HepG2 (cell line): Measurements from ENCODE around the gene NCOR2. TPM values are rescaled to one million over a fixed set of nuclear protein-coding genes. Genes with fewer than 3 reads are reported as not detected.

Source experiments
- ATAC-seq: fragments of 200-7000 bp; cut with Tn5 transposase; 3 replicates; pipeline ENCODE4 v1.9.1; 2020; ENCODE audit warnings: mild to moderate bottlenecking, moderate library complexity
- BruUV-seq: library from RNA; stranded (reverse); fragments of 400-500 nt; replicated peaks from 2 replicates; lab custom pipeline; 2021; lab: Mats Ljungman, UMichigan
- CTCF ChIA-PET: fragments of 300-600 bp; formaldehyde crosslinking; extraction: SDS; loops from one replicate; lab custom pipeline; 2021; ENCODE audit warnings: low total read pairs, inconsistent platforms, low intra/inter-chr PET ratio; lab: Yijun Ruan, JAX
- POLR2A ChIA-PET: fragments of 350-600 bp; sonication (Branson Sonifier 250); formaldehyde crosslinking; loops from one replicate; lab custom pipeline; 2020; ENCODE audit warnings: antibody characterized with exemption, inconsistent platforms; lab: Yijun Ruan, JAX
- DNase-seq: peaks from one replicate; pipeline ENCODE4 v3.0.0-alpha.2; 2015; ENCODE audit warnings: low spot score
- FAIRE-seq: peaks from 3 replicates; lab custom pipeline; 2011; peaks lifted over from hg19 to GRCh38; lab: Jason Lieb, UNC
- H2AFZ ChIP-seq: one replicate; pipeline ENCODE4 v1.6.1; 2011; ENCODE audit warnings: low read length, inconsistent platforms
- H3K27ac ChIP-seq: fragments of 300-600 bp; 3 replicates; pipeline ENCODE4 v1.8.0; 2011; ENCODE audit warnings: mixed run types, mild to moderate bottlenecking, mixed read lengths, low read length, inconsistent platforms; ENCODE audit not compliant: insufficient read depth; ENCODE audit errors: extremely low read length
- H3K27me3 ChIP-seq, 2 experiments: fragments of 200-600 bp in 1 of 2; 2 replicates in 1 of 2; 3 replicates in 1 of 2; pipeline versions ENCODE4 v1.6.0 to v1.8.0; 2011; ENCODE audit warnings: low read length in 2 of 2, mild to moderate bottlenecking in 2 of 2, moderate library complexity in 2 of 2, inconsistent platforms in 1 of 2; ENCODE audit not compliant: insufficient read depth in 2 of 2, control insufficient read depth in 1 of 2
- H3K36me3 ChIP-seq, 2 experiments: fragments of 200-600 bp in 1 of 2; replicated peaks in 1 of 2; 2 replicates in 1 of 2; 3 replicates in 1 of 2; pipeline versions ENCODE4 v1.5.1 to v1.8.0; 2011; ENCODE audit warnings: low read length in 2 of 2, inconsistent platforms in 1 of 2; ENCODE audit not compliant: insufficient read depth in 2 of 2, control insufficient read depth in 1 of 2
- H3K4me1 ChIP-seq: 2 replicates; pipeline ENCODE4 v1.5.1; 2012; ENCODE audit warnings: low read length, inconsistent platforms; ENCODE audit not compliant: insufficient read depth
- H3K4me2 ChIP-seq: 2 replicates; pipeline ENCODE4 v1.6.0; 2011; ENCODE audit warnings: low read depth, low read length, inconsistent platforms
- H3K4me3 ChIP-seq, 3 experiments: fragments of 200-600 bp in 1 of 3; sonication (generic), shearing (Covaris generic) in 1 of 3; replicated peaks in 1 of 3; 2 replicates each; pipeline ENCODE4 v1.5.1; 2011 to 2016; ENCODE audit warnings: low read length in 3 of 3, inconsistent platforms in 2 of 3, low read depth in 2 of 3, mild to moderate bottlenecking in 2 of 3, control low read depth in 1 of 3, mixed read lengths in 1 of 3; ENCODE audit not compliant: insufficient read depth in 1 of 3
- H3K79me2 ChIP-seq: one replicate; pipeline ENCODE4 v1.6.1; 2011; ENCODE audit warnings: low read length, inconsistent platforms; ENCODE audit not compliant: insufficient read depth
- H3K9ac ChIP-seq: 2 replicates; pipeline ENCODE4 v1.6.0; 2011; ENCODE audit warnings: mild to moderate bottlenecking, low read depth, low read length, inconsistent platforms; ENCODE audit not compliant: insufficient read depth
- H3K9me3 ChIP-seq: 2 replicates; pipeline ENCODE4 v1.5.1; 2012; ENCODE audit warnings: mild to moderate bottlenecking, low read length
- H4K20me1 ChIP-seq: 2 replicates; pipeline ENCODE4 v1.6.0; 2011; ENCODE audit warnings: inconsistent platforms, mild to moderate bottlenecking, low read length, moderate library complexity; ENCODE audit not compliant: insufficient read depth
- CHD2 ChIP-seq: IDR thresholded peaks from 2 replicates; pipeline ENCODE4 v1.6.1; 2011; ENCODE audit warnings: low read depth, low read length, improper control_type of control experiment
- E2F1 ChIP-seq: sonication (generic); formaldehyde crosslinking; IDR thresholded peaks from 2 replicates; pipeline ENCODE4 v1.5.0; 2020; ENCODE audit warnings: missing genetic modification reagents
- E2F2 ChIP-seq: sonication (generic); formaldehyde crosslinking; IDR thresholded peaks from 2 replicates; pipeline ENCODE4 v1.4.0; 2020; ENCODE audit warnings: missing genetic modification reagents, borderline replicate concordance
- GTF3A ChIP-seq: sonication (generic); formaldehyde crosslinking; conservative IDR thresholded peaks from 2 replicates; pipeline ENCODE4 v1.4.0; 2020; ENCODE audit warnings: mild to moderate bottlenecking, missing genetic modification reagents
- KDM4B ChIP-seq: sonication (generic); formaldehyde crosslinking; IDR thresholded peaks from 2 replicates; pipeline ENCODE4 v1.4.0; 2020; ENCODE audit warnings: missing genetic modification reagents
- MAFF ChIP-seq: IDR thresholded peaks from 2 replicates; pipeline ENCODE4 v1.6.1; 2011; ENCODE audit warnings: low read depth, low read length, improper control_type of control experiment
- NPAS2 ChIP-seq: sonication (generic); formaldehyde crosslinking; IDR thresholded peaks from 2 replicates; pipeline ENCODE4 v1.8.0; 2022; ENCODE audit warnings: mild to moderate bottlenecking, missing genetic modification reagents, borderline replicate concordance
- RBM22 ChIP-seq: fragments of 200-400 bp; formaldehyde crosslinking; optimal IDR thresholded peaks from 2 replicates; pipeline ENCODE3; 2017; ENCODE audit warnings: mild to moderate bottlenecking, low read length, moderate library complexity
- SNAPC4 ChIP-seq: sonication (generic); formaldehyde crosslinking; IDR thresholded peaks from 2 replicates; pipeline ENCODE4 v1.4.0; 2020; ENCODE audit warnings: mild to moderate bottlenecking, missing genetic modification reagents
- TEAD2 ChIP-seq: sonication (generic); formaldehyde crosslinking; IDR thresholded peaks from 2 replicates; pipeline ENCODE4 v1.9.0; 2021; ENCODE audit warnings: missing genetic modification reagents
- ZNF138 ChIP-seq: sonication (generic); formaldehyde crosslinking; IDR thresholded peaks from 2 replicates; pipeline ENCODE4 v1.5.0; 2020; ENCODE audit warnings: mild to moderate bottlenecking, low read depth, missing genetic modification reagents
- ZNF253 ChIP-seq: sonication (generic); formaldehyde crosslinking; IDR thresholded peaks from 2 replicates; pipeline ENCODE4 v1.8.0; 2022; ENCODE audit warnings: mild to moderate bottlenecking, missing genetic modification reagents, borderline replicate concordance
- ZNF496 ChIP-seq: sonication (generic); formaldehyde crosslinking; IDR thresholded peaks from 2 replicates; pipeline ENCODE4 v1.8.1; 2023; ENCODE audit warnings: mild to moderate bottlenecking, moderate library complexity, missing genetic modification reagents; ENCODE audit not compliant: insufficient replicate concordance
- ZNF83 ChIP-seq: sonication (generic); formaldehyde crosslinking; IDR thresholded peaks from 2 replicates; pipeline ENCODE4 v1.4.0; 2020; ENCODE audit warnings: missing genetic modification reagents, mild to moderate bottlenecking, borderline replicate concordance
- ZNF839 ChIP-seq: sonication (generic); formaldehyde crosslinking; IDR thresholded peaks from 2 replicates; pipeline ENCODE4 v1.4.0; 2020; ENCODE audit warnings: missing genetic modification reagents, mild to moderate bottlenecking, borderline replicate concordance
- ZNF841 ChIP-seq: sonication (generic); formaldehyde crosslinking; IDR thresholded peaks from 2 replicates; pipeline ENCODE4 v1.8.1; 2023; ENCODE audit warnings: missing genetic modification reagents, borderline replicate concordance
- WGBS: methylation state at CpG from one replicate; pipeline ENCODE4 v1.1.6; 2017; ENCODE audit warnings: low lambda C conversion rate; 5-methylcytosine and 5-hydroxymethylcytosine counted together
- in situ Hi-C: cut with HindIII; loops from 2 replicates; pipeline ENCODE4 v1.10.0; 2017; ENCODE audit warnings: low pct_unique_long_range_greater_than_20kb; ENCODE audit not compliant: extremely low pct_ligation_motif_present
- intact Hi-C: fragments of 100-400 bp; cut with micrococcal nuclease; formaldehyde crosslinking; loops from one replicate; pipeline ENCODE4 v1.10.0; 2022; ENCODE audit not compliant: unreplicated experiment
- polyA plus RNA-seq, 8 experiments: library from polyadenylated mRNA; depleted of rRNA in 3 of 8; stranded (reverse) in 7 of 8; unstranded in 1 of 8; fragments of >200 nt; fragmentation: Illumina TruSeq in 4 of 8; extraction: Trizol in 4 of 8; gene quantifications; 2 replicates each; pipeline versions ENCODE4 v1.2.1 to v1.2.3, GENCODE V29; 2011 to 2016; ENCODE audit warnings: low read depth in 4 of 8, missing spikeins in 1 of 8, mixed read lengths in 1 of 8; ENCODE audit not compliant: insufficient read depth in 1 of 8
- total RNA-seq, 5 experiments: library from RNA; depleted of rRNA; stranded (reverse); fragments of >200 nt; fragmentation: Illumina TruSeq; extraction: Trizol; gene quantifications; 2 replicates each; pipeline ENCODE4 v1.2.3, GENCODE V29; 2016; ENCODE audit warnings: low read depth in 1 of 5

Gene NCOR2
- total and polyA plus RNA-seq, 2 of the 13 experiments (the other 11 are each of a cell fraction or from before 2014, with no cell fraction given) = 4.5 to 5.7 TPM

GRCh38 chr12:124559182-124560017 is 8.0 kb downstream of the NCOR2 start:
- FAIRE-seq (no peak), DNase-seq (no peak), ATAC-seq (no peak)
- H3K9ac ChIP-seq = no peak overlapping the region
- ChIA-PET CTCF (no interaction called here), POLR2A (no interaction called here)
- peaks cover 37% of the 10 kb centered on the region for H4K20me1 ChIP-seq
- no peak overlapping the region for H2AFZ ChIP-seq
- BruUV-seq = no TSS peak
- no peaks in the 10 kb centered on the region for H3K27me3 ChIP-seq
- H3K79me2 ChIP-seq = peaks cover 77% of the 10 kb centered on the region
- intact Hi-C loops = loop anchor here (10.0 kb wide), 3 partner anchors 45 to 215 kb away; no protein-coding TSS in a partner anchor
- in situ Hi-C loops = no loop called here
- H3K4me3 ChIP-seq = no peak overlapping the region
- WGBS = 95% methylated on average over 11 of the region's 12 CpGs
- H3K9me3 ChIP-seq = no peaks in the 10 kb centered on the region
- no peak overlapping the region for H3K4me2 ChIP-seq
- H3K36me3 ChIP-seq = no peaks in the 10 kb centered on the region; a peak in 1 of 5 replicates
- no peak overlapping the region for H3K27ac ChIP-seq
- no peaks in the 10 kb centered on the region for H3K4me1 ChIP-seq
- TF ChIP-seq CHD2 (no peak), ZNF253 (no peak), SNAPC4 (CRISPR knock-in tag) (no peak), NPAS2 (CRISPR knock-in tag) (no peak), E2F1 (no peak), RBM22 (no peak), E2F2 (no peak), MAFF (no peak), ZNF841 (CRISPR knock-in tag) (no peak), GTF3A (CRISPR knock-in tag) (no peak), ZNF83 (CRISPR knock-in tag) (no peak), ZNF138 (CRISPR knock-in tag) (no peak), ZNF839 (CRISPR knock-in tag) (no peak), ZNF496 (CRISPR knock-in tag) (no peak), KDM4B (CRISPR knock-in tag) (no peak), TEAD2 (CRISPR knock-in tag) (no peak)
